T47D (cell line): ENCODE measurements around the gene CDO1.

ENCODE experiments used
- DNase-seq, 2 experiments: peaks; one replicate each; pipeline versions ENCODE4 v3.0.0 to v3.0.0-alpha.2; 2011 to 2012; ENCODE audit warnings: low read depth in 1 of 2, low spot score in 1 of 2
- JUND ChIP-seq: IDR thresholded peaks from 2 replicates; pipeline ENCODE4 v1.6.1; 2012; ENCODE audit warnings: low read depth
- in situ Hi-C: cut with HindIII; loops from 2 replicates; pipeline ENCODE4 v1.10.0; 2016; ENCODE audit warnings: low sequenced_read_pairs, low pct_unique_long_range_greater_than_20kb

The CDO1 gene

DNA sequence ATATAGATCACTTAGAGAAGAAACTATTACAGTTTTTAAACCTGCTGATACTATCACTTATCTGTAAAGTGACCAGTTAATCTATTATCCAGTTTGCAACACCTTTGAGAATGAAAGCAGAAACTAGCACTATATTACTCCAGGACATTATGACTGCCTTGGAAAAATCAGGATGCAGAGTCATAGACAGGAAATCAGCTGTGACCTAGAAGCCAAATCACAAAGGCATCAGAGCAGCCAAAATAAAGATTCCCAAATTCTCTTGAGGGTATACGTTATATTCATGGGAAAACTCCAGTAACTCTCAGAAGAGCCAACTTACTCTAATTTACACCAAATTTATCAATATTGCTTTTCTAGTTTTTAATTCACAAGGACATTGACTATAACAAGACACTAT, 49.9 kb downstream of the CDO1 start:
- no peak for TF ChIP-seq JUND

DNA sequence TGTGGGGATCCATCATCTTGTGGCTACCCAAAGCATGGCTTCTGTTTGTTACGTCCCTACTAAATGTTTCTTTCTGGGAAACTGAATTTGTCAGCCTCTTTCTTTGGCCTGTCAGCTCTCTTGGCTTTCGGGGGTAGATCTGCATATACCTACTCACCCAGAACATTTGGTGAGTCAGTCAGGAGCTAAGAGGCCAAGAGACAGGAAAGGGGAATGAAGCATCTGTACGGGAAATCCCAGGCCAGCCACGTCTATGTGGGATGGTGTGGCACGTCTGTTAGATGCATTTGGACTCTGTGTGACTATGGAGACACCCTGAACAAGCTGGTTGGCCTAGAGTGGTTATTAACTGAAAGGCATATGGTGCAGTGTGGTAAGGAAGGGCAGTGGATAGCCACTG, 58.1 kb downstream of the CDO1 start:
- no peak for DNase-seq
- TF ChIP-seq JUND: no peak
- in situ Hi-C loops: no loop called here

More for the DNA sequence above, 49.9 kb downstream of the CDO1 start:
- in situ Hi-C loops: no loop called here
- no peak for DNase-seq

DNA sequence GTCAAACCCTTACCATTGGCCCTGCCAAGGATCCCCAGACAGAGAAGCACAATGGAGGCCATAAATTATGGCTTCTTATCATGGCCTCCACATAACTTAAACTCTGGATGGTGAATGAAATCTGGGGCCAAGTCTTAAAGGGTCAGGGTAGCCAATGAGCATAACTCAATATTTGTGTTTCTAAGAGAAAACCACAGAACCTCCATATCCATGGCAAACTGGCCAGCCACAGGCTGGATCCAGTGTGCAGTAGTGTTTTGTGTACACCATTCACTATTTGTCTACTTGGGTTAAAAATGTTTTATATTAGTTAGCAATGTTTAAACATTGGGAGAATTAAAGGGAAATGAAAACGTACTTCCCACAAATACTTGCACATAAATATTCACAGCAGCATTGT, 60.8 kb downstream of the CDO1 start:
- TF ChIP-seq JUND: no peak
- no peak for DNase-seq
- in situ Hi-C loops: no loop called here
